ENCODE measurements around the gene MIA3.

DNA sequence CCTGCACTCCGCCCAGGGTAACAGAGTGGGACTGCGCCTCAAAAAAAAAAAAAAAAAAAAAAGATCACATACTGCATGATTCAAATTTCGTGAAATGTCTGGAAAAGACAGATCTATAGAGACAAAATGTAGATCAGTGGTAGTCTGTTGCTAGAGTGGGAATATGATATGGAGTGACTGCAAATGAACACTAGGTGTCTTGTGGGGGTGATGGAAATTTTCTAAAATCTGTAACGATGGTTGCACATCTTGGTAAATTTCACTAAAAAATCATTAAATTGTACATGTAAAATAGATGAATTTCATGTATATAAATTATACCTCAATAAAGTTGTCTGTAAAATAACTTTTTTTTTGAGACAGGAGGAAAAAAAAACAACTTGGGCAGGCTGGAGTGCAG, 88.9 kb downstream of the MIA3 start:
- no peak for TF ChIP-seq POLR2AphosphoS5 (IDR thresholded peaks at IDR 0.05)
- TF ChIP-seq, protein P1, sequence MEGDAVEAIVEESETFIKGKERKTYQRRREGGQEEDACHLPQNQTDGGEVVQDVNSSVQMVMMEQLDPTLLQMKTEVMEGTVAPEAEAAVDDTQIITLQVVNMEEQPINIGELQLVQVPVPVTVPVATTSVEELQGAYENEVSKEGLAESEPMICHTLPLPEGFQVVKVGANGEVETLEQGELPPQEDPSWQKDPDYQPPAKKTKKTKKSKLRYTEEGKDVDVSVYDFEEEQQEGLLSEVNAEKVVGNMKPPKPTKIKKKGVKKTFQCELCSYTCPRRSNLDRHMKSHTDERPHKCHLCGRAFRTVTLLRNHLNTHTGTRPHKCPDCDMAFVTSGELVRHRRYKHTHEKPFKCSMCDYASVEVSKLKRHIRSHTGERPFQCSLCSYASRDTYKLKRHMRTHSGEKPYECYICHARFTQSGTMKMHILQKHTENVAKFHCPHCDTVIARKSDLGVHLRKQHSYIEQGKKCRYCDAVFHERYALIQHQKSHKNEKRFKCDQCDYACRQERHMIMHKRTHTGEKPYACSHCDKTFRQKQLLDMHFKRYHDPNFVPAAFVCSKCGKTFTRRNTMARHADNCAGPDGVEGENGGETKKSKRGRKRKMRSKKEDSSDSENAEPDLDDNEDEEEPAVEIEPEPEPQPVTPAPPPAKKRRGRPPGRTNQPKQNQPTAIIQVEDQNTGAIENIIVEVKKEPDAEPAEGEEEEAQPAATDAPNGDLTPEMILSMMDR (IDR thresholded peaks at IDR 0.05), result no peak
- no peak for TF ChIP-seq POLR2A (IDR thresholded peaks at IDR 0.05)
- no peak for TF ChIP-seq EP300 (IDR thresholded peaks at IDR 0.05)
